Cardiac muscle cell (in vitro differentiated cells and primary cell): ENCODE data around the gene FBXL7. TPM values are rescaled to one million over a fixed set of nuclear protein-coding genes. Genes with fewer than 3 reads are reported as not detected.

Experiments
- DNase-seq, 2 donors: peaks; one replicate each; pipeline versions ENCODE4 v3.0.0 to v3.0.0-alpha.2; 2010 to 2017; ENCODE audit warnings: low read depth in 1 of 2, low spot score in 1 of 2
- H3K27ac ChIP-seq: fragments of 200-600 bp; sonication (generic); 2 replicates; pipeline ENCODE4 v1.5.1; 2016
- H3K27me3 ChIP-seq: fragments of 200-600 bp; sonication (generic); 2 replicates; pipeline ENCODE4 v1.6.0; 2016; ENCODE audit warnings: control low read depth
- H3K36me3 ChIP-seq: fragments of 200-600 bp; sonication (generic); 2 replicates; pipeline ENCODE4 v1.5.1; 2016; ENCODE audit warnings: control low read depth
- H3K4me1 ChIP-seq: fragments of 200-600 bp; sonication (generic); 2 replicates; pipeline ENCODE4 v1.8.1; 2017; ENCODE audit warnings: low read depth, mild to moderate bottlenecking, mixed run types
- H3K4me3 ChIP-seq: fragments of 200-600 bp; sonication (generic); 2 replicates; pipeline ENCODE4 v1.5.1; 2016; ENCODE audit warnings: mild to moderate bottlenecking
- H3K9me3 ChIP-seq: fragments of 200-600 bp; sonication (generic); 2 replicates; pipeline ENCODE4 v1.5.1; 2017; ENCODE audit warnings: low read depth, mild to moderate bottlenecking, control low read depth
- polyA plus RNA-seq: library from polyadenylated mRNA; unstranded; fragments of >200 nt; fragmentation: Nextera tagmentation; extraction: Ambion mirVana; gene quantifications from 2 replicates; pipeline ENCODE4 v1.2.1, GENCODE V29; 2016
- total RNA-seq: library from RNA; depleted of rRNA; stranded (reverse); fragments of >200 nt; gene quantifications from 2 replicates; pipeline ENCODE4 v1.2.3, GENCODE V29; 2016
- TF ChIP-seq, protein P1 (sequence below): IDR thresholded peaks from 2 replicates; pipeline ENCODE4 v1.5.1; 2012; ENCODE audit warnings: low read depth, mild to moderate bottlenecking, low read length

The FBXL7 gene
- total and polyA plus RNA-seq, 2 experiments from 2014 or later: 16.7 to 22.5 TPM

- Histone ChIP-seq H3K27me3 (no peaks in the 10 kb centered on the region), H3K27ac (no peak overlapping the region), H3K9me3 (no peaks in the 10 kb centered on the region), H3K4me3 (no peak overlapping the region), H3K36me3 (no peaks in the 10 kb centered on the region), H3K4me1 (no peaks in the 10 kb centered on the region)
- no peak for DNase-seq
- TF ChIP-seq, protein P1, sequence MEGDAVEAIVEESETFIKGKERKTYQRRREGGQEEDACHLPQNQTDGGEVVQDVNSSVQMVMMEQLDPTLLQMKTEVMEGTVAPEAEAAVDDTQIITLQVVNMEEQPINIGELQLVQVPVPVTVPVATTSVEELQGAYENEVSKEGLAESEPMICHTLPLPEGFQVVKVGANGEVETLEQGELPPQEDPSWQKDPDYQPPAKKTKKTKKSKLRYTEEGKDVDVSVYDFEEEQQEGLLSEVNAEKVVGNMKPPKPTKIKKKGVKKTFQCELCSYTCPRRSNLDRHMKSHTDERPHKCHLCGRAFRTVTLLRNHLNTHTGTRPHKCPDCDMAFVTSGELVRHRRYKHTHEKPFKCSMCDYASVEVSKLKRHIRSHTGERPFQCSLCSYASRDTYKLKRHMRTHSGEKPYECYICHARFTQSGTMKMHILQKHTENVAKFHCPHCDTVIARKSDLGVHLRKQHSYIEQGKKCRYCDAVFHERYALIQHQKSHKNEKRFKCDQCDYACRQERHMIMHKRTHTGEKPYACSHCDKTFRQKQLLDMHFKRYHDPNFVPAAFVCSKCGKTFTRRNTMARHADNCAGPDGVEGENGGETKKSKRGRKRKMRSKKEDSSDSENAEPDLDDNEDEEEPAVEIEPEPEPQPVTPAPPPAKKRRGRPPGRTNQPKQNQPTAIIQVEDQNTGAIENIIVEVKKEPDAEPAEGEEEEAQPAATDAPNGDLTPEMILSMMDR: no peak
Measured at GRCh38 chr5:15627647-15628046, 127.7 kb downstream of the FBXL7 start.

- Histone ChIP-seq H3K27me3 (no peaks in the 10 kb centered on the region), H3K27ac (no peak overlapping the region), H3K4me3 (no peak overlapping the region), H3K36me3 (no peaks in the 10 kb centered on the region), H3K9me3 (no peaks in the 10 kb centered on the region), H3K4me1 (no peaks in the 10 kb centered on the region)
- TF ChIP-seq, protein P1: no peak
- DNase-seq: no peak
Measured at GRCh38 chr5:15630441-15630840, 130.5 kb downstream of the FBXL7 start.

DNA sequence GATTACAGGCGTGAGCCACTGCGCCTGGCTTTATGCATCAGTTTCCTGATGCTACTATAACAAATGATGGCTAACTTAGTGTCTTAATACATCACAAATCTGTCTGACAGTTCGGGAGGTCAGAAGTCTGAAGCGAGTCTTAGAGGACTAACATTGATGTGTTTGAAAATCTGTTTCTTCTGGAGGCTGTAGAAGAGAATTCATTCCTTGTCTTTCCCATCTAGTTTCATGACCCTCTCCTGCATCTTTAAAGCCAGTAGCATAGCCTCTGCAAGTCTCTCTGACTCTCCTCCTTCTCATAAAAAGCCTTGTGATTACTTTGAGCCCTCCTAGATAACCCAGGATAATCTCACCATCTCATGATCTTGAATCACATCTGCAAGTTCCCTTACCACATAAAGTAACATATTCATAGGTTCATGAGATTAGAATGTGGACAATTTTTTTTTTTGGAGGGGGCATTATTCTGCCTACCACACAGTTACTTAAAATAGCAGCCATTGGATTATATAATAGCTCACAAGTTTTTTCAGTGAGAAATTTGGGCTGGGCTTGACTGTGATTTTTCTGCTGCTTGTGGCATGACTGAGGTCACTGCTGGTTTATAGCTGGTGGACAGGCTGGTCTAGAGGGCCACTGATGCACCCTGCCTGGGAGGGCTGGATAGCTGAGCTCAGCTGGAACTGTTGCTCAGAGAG, 134.8 kb downstream of the FBXL7 start:
- Histone ChIP-seq H3K36me3 (no peaks in the 10 kb centered on the region), H3K27ac (no peak overlapping the region), H3K9me3 (no peaks in the 10 kb centered on the region), H3K4me1 (no peaks in the 10 kb centered on the region), H3K27me3 (no peaks in the 10 kb centered on the region), H3K4me3 (no peak overlapping the region)
- no peak for DNase-seq
- TF ChIP-seq, protein P1: no peak

DNA sequence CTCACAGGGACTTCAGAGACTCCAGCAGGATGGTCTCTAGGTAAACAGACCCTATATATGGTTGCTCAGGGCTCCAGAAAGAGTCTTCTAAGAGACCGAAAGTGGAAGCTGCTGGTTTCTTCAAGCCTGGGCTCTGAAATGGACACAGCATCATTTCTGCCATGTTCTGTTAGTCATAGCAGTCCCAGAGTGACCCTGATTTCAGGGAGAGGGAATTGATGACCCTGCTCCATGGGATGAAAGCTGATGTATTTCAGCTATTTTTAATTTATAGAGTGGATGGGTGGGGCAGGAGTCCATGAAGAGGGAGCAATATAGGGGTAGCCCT, 135.3 kb downstream of the FBXL7 start:
- H3K4me3 ChIP-seq: no peak overlapping the region
- H3K36me3 ChIP-seq: no peaks in the 10 kb centered on the region
- TF ChIP-seq, protein P1: no peak
- H3K27ac ChIP-seq: no peak overlapping the region
- no peaks in the 10 kb centered on the region for H3K9me3 ChIP-seq
- H3K4me1 ChIP-seq: no peaks in the 10 kb centered on the region
- no peak for DNase-seq
- H3K27me3 ChIP-seq: no peaks in the 10 kb centered on the region

DNA sequence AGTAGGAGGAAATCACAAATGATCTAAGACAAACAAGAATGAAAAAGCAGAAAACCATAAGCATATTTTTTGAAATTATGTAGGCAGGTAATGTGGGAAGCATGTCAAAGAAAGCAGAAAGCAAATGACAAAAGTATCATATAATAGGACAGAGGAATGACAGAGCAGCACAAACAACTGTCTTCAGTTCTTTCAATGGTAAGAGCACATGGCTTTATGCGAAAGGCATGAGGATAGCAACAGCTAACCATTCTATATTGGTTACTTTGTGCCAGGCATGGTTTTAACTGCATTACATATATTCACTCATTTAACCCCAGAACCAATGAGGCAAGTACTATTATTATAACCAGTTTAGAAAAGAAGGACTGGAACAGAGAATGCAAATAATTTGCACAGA, 137.4 kb downstream of the FBXL7 start:
- Histone ChIP-seq H3K4me3 (no peak overlapping the region), H3K36me3 (no peaks in the 10 kb centered on the region), H3K4me1 (no peaks in the 10 kb centered on the region), H3K27ac (no peak overlapping the region), H3K9me3 (no peaks in the 10 kb centered on the region), H3K27me3 (no peaks in the 10 kb centered on the region)
- TF ChIP-seq, protein P1: no peak
- DNase-seq: no peak
